Duodenal mucosa (tissue), 2 donors: Measurements from ENCODE around the gene F5.

Source experiments
- H3K27ac ChIP-seq: one replicate; pipeline ENCODE4 v1.7.0; 2013; ENCODE audit warnings: low read depth, low read length
- H3K27me3 ChIP-seq, 2 donors: one replicate each; pipeline ENCODE4 v1.7.0; 2013; ENCODE audit warnings: low read length in 2 of 2, control low read depth in 1 of 2; ENCODE audit not compliant: insufficient read depth in 2 of 2, control insufficient read depth in 1 of 2
- H3K36me3 ChIP-seq, 2 donors: one replicate each; pipeline ENCODE4 v1.7.0; 2013; ENCODE audit warnings: low read length in 2 of 2, control low read depth in 1 of 2; ENCODE audit not compliant: insufficient read depth in 2 of 2, control insufficient read depth in 1 of 2
- H3K4me1 ChIP-seq, 2 donors: one replicate each; pipeline ENCODE4 v1.7.0; 2013; ENCODE audit warnings: low read length in 2 of 2, control low read depth in 1 of 2; ENCODE audit not compliant: insufficient read depth in 2 of 2, control insufficient read depth in 1 of 2
- H3K4me3 ChIP-seq, 2 donors: one replicate each; pipeline ENCODE4 v1.7.0; 2013; ENCODE audit warnings: low read length in 2 of 2, low read depth in 1 of 2
- H3K9ac ChIP-seq, 2 donors: one replicate each; pipeline ENCODE4 v1.7.0; 2013; ENCODE audit warnings: low read length in 2 of 2, low read depth in 1 of 2
- H3K9me3 ChIP-seq, 2 donors: one replicate each; pipeline ENCODE4 v1.7.0; 2013; ENCODE audit warnings: low read length in 2 of 2, control low read depth in 1 of 2; ENCODE audit not compliant: control insufficient read depth in 1 of 2

The F5 gene

DNA sequence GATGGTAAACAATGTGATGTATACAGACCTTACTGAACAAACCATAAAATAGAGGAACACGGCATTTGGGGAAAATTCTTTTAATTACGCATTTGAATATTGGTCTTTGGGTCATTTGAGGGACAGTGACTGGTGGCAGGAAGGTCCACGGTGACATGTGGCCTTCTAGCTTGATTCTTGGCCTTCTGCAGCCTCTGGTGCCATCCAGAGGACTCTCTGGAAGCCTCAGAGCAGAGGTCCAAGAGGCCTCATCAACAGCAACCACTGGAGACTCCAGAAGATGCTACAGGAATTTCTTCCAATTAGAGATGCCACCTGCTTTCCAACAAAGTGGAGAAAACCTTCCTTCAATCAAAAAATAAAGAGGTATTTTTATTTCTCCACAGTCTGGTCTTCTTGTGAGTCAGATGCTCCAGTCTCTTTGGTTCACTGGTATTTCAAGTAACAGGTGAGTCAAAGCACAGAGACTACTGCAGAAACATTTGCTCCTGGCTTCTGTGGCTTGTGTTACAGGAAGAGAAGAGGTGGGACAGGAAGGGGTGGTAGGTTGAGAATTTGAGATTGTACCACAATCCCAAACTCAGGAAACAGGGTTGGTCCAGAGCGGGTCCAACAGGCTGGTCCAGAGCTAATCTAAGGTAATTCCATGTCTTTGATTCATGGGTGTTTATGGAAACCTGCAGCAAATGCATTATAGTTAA, 2.7 kb upstream of the F5 start:
- Histone ChIP-seq H3K27me3 (peaks cover 5 to 10% of the 10 kb centered on the region in 2 donors), H3K9me3 (no peaks in the 10 kb centered on the region), H3K27ac (no peak overlapping the region), H3K9ac (no peak overlapping the region), H3K4me3 (no peak overlapping the region), H3K36me3 (no peaks in the 10 kb centered on the region), H3K4me1 (peaks cover 13 to 15% of the 10 kb centered on the region in 2 donors)

DNA sequence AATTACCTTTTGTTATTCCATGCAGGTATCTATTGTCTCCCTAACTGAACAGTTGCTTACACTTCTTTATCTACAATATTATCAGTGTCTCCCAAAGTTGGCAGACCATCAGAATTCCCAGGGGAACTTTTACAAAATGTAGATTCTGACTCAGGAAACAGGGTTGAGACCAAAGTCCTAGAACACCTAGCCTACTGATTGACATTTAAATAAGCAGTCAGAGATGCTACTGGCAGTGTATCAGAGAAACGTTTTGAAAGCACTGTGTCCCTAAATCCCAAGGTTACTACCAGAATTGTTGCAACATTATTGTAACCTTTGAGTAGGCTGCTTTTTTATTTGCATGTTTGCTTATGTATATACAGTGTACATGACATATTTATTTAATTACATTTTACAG, 1.8 kb upstream of the F5 start:
- Histone ChIP-seq H3K27me3 (peaks cover 5 to 10% of the 10 kb centered on the region in 2 donors), H3K9ac (no peak overlapping the region), H3K27ac (no peak overlapping the region), H3K36me3 (no peaks in the 10 kb centered on the region), H3K4me1 (peaks cover 13 to 15% of the 10 kb centered on the region in 2 donors), H3K4me3 (no peak overlapping the region), H3K9me3 (no peaks in the 10 kb centered on the region)

DNA sequence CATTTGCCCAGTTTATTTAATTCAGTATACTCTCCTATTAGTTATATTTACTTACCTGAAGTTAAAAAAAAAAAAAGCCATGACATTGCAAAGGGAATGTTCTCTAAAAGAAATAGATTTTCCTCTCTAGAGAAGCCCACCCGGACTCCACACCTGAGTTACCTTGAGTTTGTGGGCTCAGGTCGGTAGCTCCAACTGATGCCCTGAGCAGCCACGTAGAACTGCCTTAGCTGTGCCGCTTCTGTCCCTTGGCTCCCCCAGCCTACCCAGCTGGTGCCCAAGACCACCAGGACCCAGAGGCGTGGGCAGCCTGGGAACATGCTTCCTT, 250 bp downstream of the F5 start:
- H3K27me3 ChIP-seq = peaks cover 0 to 5% of the 10 kb centered on the region in 2 donors
- H3K4me3 ChIP-seq = peak overlapping the region; percentile 55 to 72
- peaks cover 13 to 15% of the 10 kb centered on the region in 2 donors for H3K4me1 ChIP-seq
- H3K27ac ChIP-seq = no peak overlapping the region
- peak overlapping the region; percentile 21 to 63 for H3K9ac ChIP-seq
- H3K36me3 ChIP-seq = no peaks in the 10 kb centered on the region
- H3K9me3 ChIP-seq = no peaks in the 10 kb centered on the region

DNA sequence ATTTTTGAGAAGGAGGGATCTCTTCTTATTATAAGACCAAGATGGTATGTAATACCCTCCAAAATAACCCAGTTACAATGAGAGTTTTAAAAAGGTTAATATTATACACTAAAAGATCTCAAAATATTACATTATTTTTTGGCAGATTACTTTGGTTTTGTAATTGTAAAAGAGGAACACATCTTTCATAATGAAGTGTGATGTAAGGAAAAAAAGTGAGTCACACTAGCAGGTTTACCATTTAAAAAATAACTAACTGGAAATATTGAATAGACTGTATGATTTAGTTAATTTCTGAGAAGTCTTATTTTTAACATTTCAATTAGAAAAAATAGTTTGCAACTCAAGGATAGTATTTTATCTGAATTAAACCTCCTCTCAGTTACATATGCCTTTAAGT, 1.1 kb downstream of the F5 start:
- Histone ChIP-seq H3K27me3 (peaks cover 0 to 5% of the 10 kb centered on the region in 2 donors), H3K9me3 (no peaks in the 10 kb centered on the region), H3K4me1 (peaks cover 13 to 15% of the 10 kb centered on the region in 2 donors), H3K4me3 (peak overlapping the region in 1 of 2 donors; percentile 34), H3K9ac (no peak overlapping the region), H3K27ac (no peak overlapping the region), H3K36me3 (no peaks in the 10 kb centered on the region)

DNA sequence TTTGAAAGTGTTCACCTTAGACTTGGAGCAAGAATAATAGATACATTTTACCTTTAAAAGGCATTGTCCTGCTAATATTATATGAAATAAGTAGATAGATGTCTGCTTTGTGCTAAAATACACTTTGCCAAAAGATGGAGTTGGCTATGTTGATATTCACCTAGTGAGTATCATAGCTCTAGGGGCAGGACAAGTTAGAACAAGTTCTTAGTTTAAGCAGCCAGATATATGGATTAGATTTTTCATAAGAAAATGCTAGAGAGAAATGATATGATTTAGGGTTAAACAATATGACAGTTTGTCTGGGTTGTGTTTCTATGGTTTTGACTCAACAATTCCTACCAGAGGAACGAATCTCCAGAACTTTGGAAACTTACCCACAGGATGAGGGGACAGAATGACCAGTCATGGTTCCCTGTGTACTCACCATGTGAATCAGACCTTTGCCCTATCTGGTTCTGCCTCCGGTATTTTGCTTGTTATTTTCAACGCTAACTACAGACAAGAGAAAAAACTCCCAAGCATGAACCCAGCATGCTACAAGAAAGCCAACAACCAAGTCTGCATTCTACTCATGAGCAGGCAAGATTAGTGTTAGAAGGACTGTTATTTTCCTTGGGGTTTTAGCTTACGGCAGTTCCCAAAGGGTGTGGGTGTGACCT, 1.7 kb downstream of the F5 start:
- Histone ChIP-seq H3K36me3 (no peaks in the 10 kb centered on the region), H3K27ac (no peak overlapping the region), H3K4me1 (peaks cover 13 to 15% of the 10 kb centered on the region in 2 donors), H3K27me3 (peaks cover 0 to 5% of the 10 kb centered on the region in 2 donors), H3K4me3 (peak overlapping the region in 1 of 2 donors; percentile 34), H3K9me3 (no peaks in the 10 kb centered on the region), H3K9ac (no peak overlapping the region)

DNA sequence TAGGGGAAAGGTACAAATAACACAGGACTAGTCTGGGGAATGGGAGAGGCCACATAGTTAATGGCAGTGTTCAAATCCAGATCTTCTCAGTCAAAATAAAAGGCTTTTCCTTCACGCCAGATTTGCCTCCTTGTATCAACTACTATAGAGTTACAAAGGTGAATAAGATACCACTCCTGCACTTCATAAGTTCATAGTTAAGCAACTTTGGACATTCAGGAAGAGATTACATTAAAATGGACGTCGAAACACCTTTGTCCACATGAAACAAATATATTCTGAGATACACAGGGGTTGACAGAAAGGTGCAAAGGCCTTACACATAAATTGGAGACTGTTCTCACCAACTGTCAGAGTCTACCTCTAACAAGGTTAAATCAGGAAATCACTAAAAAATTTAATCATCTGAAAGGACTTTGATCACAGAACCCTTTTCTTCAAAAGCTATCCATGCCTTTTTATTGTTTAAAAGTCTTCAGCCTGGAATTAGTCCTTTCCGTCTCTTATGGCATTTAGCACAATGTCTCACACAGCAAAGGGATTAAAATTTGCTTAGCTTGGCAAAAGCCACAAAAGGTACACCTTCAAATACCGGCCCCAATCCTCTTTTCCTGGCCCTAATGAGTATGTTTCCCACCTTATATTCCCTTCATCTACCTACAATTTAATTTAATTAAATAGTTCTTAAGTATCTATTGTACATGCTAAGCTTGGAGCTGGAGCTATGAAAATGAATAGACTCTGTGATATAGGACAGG, 8.1 kb downstream of the F5 start:
- Histone ChIP-seq H3K4me3 (no peak overlapping the region), H3K9ac (no peak overlapping the region), H3K36me3 (no peaks in the 10 kb centered on the region), H3K27me3 (no peaks in the 10 kb centered on the region), H3K4me1 (peaks cover 0 to 12% of the 10 kb centered on the region in 2 donors), H3K27ac (no peak overlapping the region), H3K9me3 (no peaks in the 10 kb centered on the region)

DNA sequence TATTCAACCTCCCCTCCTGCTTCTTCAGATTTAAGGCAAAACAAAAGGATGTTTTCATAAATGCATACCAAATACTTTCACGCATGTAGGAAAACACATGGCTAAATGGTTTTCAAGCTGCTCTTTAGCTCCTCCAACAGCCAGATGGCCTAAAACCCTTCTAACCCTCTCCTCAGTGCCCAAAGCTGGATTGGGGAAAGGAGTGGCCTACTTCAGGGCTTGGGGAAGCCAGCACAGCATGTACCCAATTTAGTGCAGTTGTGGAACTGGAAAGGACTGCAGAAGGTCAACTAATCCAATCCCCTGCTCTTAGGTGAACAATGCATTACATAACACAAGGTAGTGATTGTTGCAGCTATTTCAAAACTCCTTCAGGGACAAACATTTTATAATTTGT, 9.3 kb downstream of the F5 start:
- Histone ChIP-seq H3K27me3 (no peaks in the 10 kb centered on the region), H3K27ac (no peak overlapping the region), H3K4me1 (peaks cover 0 to 12% of the 10 kb centered on the region in 2 donors), H3K9ac (no peak overlapping the region), H3K4me3 (no peak overlapping the region), H3K36me3 (no peaks in the 10 kb centered on the region), H3K9me3 (no peaks in the 10 kb centered on the region)

DNA sequence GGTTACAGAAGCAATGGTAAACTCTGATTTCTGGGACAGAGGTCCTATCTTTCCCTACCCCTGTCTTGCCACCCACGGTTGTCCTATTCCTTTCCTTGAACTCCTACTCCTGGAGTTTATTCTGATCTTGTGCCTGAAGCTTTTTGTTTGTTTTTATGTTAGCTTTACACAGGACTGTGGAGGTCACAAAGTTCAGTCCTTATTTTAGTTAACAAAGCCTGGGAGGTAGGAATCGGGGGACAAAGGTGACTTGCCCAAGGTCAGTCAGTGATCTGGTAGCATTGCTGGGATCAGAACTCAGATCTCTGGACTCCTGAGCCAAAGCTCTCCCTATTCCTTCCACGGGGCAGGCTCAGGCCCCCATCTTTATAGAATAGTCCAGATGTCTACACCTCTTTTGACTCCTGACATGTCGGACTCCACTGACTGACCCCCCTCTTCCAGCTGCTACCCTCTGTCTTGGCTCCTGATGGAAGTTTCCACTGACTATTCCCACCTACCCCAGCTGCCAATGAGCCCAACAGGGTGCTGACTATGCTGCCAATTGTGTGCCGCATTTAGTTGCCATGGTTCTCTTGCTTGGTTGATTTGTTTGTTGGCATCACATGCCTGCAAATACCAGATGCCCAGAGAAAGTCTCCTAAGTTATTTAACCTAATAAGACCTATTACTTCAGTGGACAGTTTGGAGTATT, 9.9 kb downstream of the F5 start:
- H3K36me3 ChIP-seq = no peaks in the 10 kb centered on the region
- no peak overlapping the region for H3K4me3 ChIP-seq
- no peaks in the 10 kb centered on the region for H3K9me3 ChIP-seq
- peaks cover 0 to 12% of the 10 kb centered on the region in 2 donors for H3K4me1 ChIP-seq
- H3K27me3 ChIP-seq = no peaks in the 10 kb centered on the region
- no peak overlapping the region for H3K27ac ChIP-seq
- no peak overlapping the region for H3K9ac ChIP-seq

DNA sequence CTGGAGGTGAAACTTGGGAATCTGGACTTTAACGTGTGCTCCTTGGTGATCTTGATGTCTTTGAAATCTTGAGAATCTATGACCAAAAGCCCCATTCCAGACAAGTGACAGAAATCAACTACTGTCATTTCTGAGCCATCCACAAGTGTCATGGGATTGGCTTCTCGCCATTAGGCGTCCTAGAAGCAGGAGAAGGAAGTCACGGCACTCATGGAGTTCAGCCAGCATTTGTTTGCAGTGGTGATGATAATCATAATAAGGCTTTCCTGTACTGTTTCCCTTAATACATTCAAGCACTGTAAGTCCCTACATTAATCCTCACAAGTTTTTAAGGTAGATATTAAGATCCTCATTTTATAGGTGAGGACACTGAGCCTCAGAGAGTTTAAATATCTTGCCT, 11.9 kb downstream of the F5 start:
- no peaks in the 10 kb centered on the region for H3K27me3 ChIP-seq
- no peaks in the 10 kb centered on the region for H3K9me3 ChIP-seq
- peaks cover 8 to 19% of the 10 kb centered on the region in 2 donors for H3K4me1 ChIP-seq
- no peak overlapping the region for H3K27ac ChIP-seq
- no peaks in the 10 kb centered on the region for H3K36me3 ChIP-seq
- no peak overlapping the region for H3K4me3 ChIP-seq
- H3K9ac ChIP-seq = no peak overlapping the region

DNA sequence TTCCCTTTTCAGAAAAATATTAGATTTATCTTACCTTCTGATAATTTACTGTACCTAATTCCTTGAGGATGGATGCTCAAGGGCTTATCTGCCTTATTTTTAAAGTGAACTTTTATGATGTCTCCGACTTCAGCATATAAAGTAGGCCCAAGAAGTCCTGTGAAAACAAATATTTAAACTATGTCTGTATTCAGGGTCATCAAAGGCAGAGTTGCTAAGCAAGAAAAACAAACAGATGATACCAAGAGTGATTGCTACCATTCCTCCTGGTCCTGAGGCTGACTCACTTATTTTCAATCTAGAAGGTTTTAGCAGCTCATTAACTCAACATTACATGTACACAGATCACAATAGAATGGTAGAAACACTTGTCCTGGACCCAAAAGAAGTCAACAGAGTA, 14.1 kb downstream of the F5 start:
- Histone ChIP-seq H3K27me3 (no peaks in the 10 kb centered on the region), H3K9ac (no peak overlapping the region), H3K27ac (no peak overlapping the region), H3K9me3 (no peaks in the 10 kb centered on the region), H3K4me1 (peaks cover 8 to 25% of the 10 kb centered on the region in 2 donors), H3K4me3 (no peak overlapping the region), H3K36me3 (no peaks in the 10 kb centered on the region)
